GF-D8 (cell line): Measurements from ENCODE around the gene GYPC.
A peak's percentile ranks its signal among the peaks of the same experiment; 100 is the strongest.

Experiments
- DNase-seq: peaks from one replicate; lab custom pipeline; 2025; lab: John Stamatoyannopoulos, UW

Gene GYPC

GRCh38 chr2:126732682-126733245, 76.8 kb downstream of the GYPC start:
- DNase-seq = no peak

GRCh38 chr2:126733795-126734194, 77.8 kb downstream of the GYPC start:
- DNase-seq = no peak

GRCh38 chr2:126736133-126736874, 80.3 kb downstream of the GYPC start:
- DNase-seq = peak; percentile 73

- DNase-seq = no peak
Observed at GRCh38 chr2:126739141-126739540, 83.2 kb downstream of the GYPC start.

- no peak for DNase-seq
Observed at GRCh38 chr2:126744640-126745039, 88.7 kb downstream of the GYPC start.
